Loucy (cell line): ENCODE results near the gene DCST1.

ENCODE experiments used
- EZH2phosphoT487 ChIP-seq: fragments of 200-600 bp; IDR thresholded peaks from 2 replicates; pipeline ENCODE4 v1.6.1; 2018; ENCODE audit warnings: antibody characterized with exemption, mild to moderate bottlenecking, moderate library complexity, borderline replicate concordance
- TF ChIP-seq, protein P1 (sequence below): fragments of 200-600 bp; sonication (generic); conservative IDR thresholded peaks from 2 replicates; pipeline ENCODE4 v1.5.1; 2014; ENCODE audit warnings: mild to moderate bottlenecking, antibody characterized with exemption, low read length

DNA sequence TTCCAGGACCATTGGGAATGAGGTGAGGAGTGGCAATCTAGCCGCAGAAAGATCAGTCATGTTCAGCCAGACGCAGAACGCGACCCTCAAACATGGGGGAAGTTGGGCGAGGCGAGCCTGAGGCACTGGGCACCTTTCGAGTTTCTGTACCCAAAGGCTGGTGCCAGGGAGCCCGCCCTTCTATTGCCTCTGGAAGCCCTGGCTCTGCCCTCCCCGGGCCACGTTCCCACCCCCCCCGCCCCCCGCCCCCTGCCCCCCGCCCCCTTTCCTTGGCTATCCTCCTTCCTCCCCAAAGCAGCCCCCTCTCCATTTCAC, 33.3 kb upstream of the DCST1 start:
- TF ChIP-seq, protein P1, sequence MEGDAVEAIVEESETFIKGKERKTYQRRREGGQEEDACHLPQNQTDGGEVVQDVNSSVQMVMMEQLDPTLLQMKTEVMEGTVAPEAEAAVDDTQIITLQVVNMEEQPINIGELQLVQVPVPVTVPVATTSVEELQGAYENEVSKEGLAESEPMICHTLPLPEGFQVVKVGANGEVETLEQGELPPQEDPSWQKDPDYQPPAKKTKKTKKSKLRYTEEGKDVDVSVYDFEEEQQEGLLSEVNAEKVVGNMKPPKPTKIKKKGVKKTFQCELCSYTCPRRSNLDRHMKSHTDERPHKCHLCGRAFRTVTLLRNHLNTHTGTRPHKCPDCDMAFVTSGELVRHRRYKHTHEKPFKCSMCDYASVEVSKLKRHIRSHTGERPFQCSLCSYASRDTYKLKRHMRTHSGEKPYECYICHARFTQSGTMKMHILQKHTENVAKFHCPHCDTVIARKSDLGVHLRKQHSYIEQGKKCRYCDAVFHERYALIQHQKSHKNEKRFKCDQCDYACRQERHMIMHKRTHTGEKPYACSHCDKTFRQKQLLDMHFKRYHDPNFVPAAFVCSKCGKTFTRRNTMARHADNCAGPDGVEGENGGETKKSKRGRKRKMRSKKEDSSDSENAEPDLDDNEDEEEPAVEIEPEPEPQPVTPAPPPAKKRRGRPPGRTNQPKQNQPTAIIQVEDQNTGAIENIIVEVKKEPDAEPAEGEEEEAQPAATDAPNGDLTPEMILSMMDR, result no peak
- TF ChIP-seq EZH2phosphoT487, result no peak
